ENCODE measurements around the gene MGAM2.

MGAM2 gene

DNA sequence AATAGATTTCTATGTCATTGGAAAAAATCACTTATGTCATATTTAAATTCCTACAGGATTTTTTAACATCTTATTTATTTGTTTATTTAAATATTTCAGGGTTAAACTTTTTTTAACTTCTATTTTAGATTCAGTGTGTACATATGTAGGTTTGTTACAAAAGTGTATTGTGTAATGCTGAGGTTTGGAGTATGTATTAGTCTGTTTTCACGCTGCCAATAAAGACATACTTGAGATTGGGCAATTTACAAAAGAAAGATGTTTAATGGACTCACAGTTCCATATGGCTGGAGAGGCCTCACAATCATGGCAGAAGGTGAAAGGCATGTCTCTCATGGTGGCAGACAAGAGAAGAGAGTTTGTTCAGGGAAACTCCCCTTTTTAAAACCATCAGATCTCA, 65.4 kb downstream of the MGAM2 start:
- DNase-seq (ENCODE audit: low read depth in 2 of 2): no peak

DNA sequence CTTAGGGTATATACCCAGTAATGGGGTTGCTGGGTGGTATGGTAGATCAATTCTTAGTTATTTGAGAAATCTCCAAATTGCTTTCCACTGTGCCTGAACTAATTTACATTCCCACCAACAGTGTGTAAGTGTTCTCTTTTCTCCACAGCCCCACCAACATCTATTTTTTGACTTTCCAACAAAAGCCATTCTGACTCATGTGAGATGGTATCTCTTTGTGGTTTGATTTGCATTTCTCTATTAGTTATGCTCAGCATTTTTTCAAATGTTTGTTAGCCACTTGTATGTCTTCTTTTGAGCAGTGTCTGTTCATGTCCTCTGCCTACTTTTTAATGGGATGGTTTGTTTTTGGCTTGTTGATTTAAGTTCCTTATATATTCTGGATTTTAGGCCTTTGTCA, 66.4 kb downstream of the MGAM2 start:
- no peak for DNase-seq (ENCODE audit: low read depth in 2 of 2)

DNA sequence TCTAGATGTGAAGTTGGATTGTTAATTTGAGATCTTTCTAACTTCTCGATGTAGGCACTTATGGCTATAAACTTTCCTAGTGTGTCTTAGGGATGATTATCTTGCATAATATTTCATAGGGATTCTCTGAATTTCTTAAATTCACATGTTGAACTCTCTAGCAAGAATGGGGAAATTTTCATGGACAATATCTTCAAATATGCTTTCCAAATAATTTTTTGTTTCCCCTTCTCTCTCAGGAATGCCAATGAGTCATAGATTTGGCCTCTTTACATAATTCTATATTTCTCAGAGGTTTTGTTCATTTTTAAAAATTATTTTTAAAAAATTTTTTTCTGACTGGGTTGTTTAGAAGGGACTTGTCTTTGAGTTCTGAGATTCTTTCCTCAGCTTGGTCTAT, 68.9 kb downstream of the MGAM2 start:
- DNase-seq (ENCODE audit: low read depth in 2 of 2): no peak

DNA sequence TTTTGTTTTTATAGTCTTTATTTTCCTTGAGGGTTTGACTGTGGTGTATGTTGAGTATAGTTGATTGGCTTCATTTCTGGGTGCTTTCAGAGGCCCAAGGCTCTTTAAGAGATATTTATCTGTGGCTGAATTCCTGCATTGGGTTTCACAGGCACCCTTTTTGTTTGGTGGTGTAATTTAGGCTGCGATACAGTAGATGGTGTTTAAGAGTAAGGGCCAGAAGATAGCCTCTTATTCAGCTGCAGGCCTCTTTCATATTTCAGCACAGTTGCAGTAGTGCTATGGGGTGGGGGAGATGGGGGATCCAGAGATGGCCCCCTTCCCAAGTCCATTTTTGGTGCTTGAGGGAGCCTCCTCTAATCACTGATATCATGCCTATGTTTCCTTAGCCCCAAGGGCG, 69.7 kb downstream of the MGAM2 start:
- DNase-seq (ENCODE audit: low read depth in 2 of 2): no peak

DNA sequence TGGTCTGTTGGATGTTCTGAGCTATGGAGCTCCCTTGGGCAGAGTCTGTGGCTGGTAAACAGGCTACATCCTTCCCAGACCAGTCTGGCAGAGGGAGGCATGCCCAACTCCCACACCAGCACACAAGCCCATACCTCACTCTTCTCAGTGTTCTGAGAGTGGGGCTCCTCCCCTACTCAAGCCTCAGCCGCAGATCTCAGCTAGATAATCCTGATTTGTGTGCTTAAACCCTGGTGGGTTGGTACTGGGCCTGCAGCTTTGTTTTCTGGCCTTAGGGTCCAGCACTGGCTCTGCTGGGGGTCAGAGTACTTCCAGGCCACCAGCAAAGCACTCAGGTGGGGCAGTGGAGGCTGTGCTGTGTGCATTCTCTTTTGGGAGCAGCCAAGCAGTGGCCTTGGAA, 70.4 kb downstream of the MGAM2 start:
- DNase-seq (ENCODE audit: low read depth in 2 of 2): no peak

DNA sequence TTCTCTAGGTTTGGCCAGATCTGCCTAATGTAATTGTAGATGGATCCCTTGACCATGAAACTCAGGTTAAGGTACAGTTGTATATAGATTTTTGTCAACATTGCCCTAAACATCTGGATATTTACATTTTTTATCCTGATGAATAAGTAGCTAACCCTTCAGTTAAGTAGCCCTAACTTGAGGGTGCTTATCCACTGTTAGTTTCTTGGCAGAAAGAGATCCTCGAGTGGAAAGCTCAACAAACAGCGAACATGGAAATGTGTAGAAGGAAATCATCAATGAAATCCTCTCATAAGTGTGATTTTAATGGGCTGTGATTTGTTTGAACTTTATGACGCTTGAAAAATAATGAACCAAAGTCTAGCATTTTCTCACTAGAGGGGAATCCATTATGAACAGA, 73.6 kb downstream of the MGAM2 start:
- DNase-seq (ENCODE audit: low read depth in 2 of 2): no peak

DNA sequence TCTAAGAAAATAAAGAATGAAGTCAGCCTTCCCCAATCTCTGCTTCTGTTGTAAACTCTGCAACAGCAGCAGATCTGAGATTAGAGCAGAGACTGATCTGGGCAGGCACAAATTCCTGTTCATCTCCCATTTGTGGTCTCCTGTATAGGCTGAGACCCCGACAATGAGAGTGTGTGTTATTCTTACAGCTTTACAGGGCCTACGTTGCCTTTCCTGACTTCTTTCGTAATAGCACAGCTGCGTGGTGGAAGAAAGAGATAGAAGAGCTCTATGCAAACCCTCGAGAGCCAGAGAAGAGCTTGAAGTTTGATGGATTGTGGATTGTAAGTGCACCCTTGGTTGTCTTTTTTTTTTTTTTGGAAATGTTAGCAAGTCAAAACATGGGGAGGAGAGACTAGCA, 74.3 kb downstream of the MGAM2 start:
- DNase-seq (ENCODE audit: low read depth in 2 of 2): no peak

DNA sequence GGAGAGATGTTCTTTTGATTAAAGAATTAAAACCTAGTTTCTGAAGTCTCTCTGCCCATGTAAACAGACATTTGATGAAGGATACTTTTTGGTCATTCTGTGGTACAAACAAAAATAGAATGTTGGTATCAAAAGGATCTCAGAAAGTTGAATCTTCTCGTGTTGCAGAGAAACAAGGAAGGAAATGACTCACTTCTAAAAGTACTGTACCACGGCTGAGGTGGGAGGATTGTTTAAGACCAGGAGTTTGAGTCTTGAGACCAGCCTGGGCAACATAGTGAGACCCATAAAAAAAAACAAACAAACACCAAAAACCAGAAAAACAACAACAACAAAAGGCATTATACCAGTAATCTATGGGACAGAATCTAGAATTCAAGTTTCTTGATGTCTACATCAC, 76.6 kb downstream of the MGAM2 start:
- DNase-seq (ENCODE audit: low read depth in 2 of 2): no peak

DNA sequence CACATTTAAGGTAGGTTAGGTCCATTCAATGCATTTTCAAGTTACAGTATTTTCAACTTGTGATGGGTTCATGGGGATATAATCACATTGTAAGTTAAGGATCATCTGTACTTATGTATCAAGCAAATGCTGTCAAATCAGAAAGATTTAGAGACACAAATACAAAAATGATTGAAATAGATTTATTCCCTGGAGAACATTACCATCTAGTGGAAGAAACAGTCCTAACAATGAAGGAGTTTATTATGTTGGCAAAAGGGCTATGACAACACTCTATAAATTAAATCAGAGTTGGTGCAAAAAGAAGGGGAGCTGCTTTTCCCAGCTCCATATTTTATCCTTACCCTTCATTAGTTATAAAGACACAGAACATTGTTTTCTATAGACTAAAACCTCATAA, 77.3 kb downstream of the MGAM2 start:
- DNase-seq (ENCODE audit: low read depth in 2 of 2): no peak

DNA sequence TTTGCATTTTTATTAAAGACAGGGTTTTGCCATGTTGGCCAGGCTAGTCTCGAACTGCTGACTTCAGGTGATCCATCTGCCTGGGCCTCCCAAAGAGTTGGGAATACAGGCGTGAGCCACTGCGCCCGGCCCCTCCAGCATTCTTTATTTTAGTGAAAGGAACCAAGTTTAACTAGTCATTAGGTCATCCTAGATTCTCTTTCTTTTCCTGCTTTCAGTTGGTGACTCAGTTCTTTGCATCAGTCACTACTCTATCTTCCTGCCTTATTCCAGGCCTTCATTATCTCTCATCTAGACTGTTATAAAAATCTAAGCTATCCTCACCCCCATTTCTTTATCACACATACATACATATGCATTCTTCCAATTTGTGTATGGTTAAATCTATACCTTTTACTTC, 82.7 kb downstream of the MGAM2 start:
- no peak for DNase-seq (ENCODE audit: low read depth in 2 of 2)

DNA sequence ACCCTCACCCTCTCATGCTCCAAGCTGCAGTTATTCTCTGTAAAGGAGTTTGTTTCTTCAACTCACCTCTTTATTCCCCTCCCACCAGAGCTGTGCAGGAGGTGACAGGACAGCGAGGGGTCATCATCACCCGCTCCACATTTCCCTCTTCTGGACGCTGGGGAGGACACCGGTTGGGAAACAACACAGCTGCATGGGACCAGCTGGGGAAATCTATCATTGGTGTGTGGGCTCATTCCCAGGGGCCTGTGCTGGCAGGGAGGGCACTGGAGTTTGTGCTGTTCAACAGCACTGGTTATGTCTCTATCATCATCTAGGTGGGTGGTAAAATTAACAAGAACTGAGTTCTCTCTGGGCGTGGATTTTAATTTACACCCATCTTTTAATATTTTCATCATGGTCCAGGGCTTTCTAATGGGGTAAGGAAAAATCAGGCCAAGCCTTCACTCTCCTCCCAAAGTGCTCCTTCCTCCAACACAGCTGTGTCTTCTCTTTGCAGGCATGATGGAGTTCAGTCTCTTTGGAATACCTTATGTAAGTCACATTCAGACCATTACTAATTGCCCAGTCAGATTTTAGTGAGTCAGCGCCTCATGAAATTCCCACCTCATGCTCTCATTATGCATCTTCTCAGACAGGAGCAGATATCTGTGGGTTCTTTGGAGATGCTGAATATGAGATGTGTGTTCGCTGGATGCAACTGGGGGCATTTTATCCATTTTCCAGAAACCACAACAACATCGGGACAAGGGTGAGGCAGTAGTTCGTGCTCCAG, 84.7 kb downstream of the MGAM2 start:
- DNase-seq (ENCODE audit: low read depth in 2 of 2): no peak

DNA sequence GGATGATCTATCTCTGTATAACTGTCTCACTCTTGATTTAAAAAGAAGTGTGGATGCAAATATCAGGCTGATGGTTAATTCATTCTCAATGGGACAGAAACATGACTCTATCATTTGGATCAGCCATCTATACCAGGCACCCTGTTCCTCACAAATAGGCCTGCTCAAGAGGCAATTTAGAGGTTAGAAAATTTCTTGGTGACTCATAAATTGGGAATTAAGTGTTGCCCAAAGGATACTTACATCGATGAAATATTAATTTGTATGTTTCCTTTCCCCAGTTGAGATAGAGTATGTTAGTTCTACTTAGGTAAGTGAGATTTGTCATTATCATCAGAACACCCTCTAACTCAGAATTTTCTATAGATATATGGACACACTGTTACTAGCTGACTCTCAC, 88.7 kb downstream of the MGAM2 start:
- DNase-seq (ENCODE audit: low read depth in 2 of 2): no peak

DNA sequence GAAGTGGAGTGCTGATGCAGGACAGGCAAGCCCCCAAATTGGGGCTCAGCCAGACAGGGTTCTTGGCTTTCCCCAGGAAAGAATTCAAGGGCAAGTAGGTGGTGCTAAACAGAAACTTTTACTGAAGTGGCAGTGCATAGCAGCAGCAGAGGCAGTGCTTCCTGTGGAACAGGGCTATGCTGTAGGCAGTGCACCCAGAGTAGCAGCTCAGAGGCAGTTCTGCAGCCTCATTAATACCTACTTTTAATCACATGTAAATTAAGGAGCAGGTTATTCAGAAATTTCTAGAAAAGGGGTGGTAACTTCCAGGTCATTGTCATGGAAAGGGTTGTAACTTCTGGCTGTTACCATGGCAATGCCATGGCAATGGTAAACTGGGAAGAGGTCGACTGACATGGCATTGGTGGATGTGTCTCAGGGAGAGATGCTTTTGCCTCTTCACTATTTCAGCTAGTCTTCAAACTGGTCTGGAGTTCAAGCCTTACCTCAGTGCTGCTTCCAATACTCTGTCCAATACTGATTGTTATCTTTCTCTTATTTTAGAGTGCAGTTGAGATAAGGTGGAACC, 117.1 kb downstream of the MGAM2 start:
- no peak for DNase-seq (ENCODE audit: low read depth in 2 of 2)

DNA sequence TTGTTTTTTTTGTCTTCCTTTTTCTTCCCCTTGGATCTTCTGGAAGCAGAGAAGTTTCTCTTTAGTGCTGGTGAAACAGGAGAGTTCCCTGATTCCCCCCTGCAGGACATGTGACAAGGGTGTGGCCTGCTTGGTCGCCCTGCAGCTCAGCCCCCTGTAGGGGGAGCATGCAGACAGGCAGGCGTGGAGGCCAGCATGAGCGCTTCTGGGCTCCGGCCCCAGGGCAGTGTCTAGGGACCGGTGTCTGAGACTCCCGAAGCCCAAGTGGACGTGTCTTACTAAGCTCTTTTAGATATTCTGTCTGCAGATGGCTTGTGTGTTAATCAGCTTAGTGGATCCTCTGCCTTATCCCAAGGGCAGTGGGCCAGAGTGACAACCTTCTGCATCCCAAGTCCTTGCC, 120.2 kb downstream of the MGAM2 start:
- DNase-seq (ENCODE audit: low read depth in 2 of 2): no peak

DNA sequence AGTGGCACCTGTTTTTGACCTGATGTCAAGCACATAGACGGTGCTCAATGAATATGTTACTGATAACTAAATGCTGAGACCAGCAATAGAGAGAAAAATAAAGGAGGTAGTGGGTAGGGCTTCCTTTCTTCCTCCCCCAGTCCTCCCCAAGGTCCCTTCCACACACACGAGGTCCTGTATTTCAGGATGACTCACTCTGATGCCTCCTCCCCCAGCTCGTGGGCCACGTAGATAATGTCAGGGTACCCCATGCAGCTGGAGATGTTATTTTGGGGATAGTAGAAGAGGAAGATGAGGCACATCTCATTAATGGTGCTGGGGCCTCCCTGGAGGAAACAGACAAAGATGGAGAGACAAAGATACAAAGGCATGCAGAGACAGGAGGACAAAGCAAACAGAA, 129.0 kb downstream of the MGAM2 start:
- no peak for DNase-seq (ENCODE audit: low read depth in 2 of 2)

DNA sequence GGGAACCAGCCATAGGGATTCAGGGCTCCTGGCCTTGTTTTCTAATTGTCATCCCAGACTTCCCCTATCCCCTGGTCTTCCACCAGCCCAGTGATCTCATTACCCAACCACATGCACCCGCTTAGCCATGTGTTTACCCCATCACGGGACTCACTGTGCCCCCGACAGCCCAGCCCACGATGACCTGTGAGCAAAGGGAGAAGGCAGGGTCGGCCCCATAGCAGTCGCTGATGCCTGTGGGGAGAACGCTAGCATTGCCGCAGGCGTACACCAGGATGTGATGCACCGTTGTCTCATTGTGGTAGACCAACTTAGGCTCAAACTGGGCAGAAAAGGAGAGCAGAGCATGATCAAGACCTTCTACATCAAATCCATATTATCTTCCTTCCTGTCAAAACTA, 132.3 kb downstream of the MGAM2 start:
- no peak for DNase-seq (ENCODE audit: low read depth in 2 of 2)

DNA sequence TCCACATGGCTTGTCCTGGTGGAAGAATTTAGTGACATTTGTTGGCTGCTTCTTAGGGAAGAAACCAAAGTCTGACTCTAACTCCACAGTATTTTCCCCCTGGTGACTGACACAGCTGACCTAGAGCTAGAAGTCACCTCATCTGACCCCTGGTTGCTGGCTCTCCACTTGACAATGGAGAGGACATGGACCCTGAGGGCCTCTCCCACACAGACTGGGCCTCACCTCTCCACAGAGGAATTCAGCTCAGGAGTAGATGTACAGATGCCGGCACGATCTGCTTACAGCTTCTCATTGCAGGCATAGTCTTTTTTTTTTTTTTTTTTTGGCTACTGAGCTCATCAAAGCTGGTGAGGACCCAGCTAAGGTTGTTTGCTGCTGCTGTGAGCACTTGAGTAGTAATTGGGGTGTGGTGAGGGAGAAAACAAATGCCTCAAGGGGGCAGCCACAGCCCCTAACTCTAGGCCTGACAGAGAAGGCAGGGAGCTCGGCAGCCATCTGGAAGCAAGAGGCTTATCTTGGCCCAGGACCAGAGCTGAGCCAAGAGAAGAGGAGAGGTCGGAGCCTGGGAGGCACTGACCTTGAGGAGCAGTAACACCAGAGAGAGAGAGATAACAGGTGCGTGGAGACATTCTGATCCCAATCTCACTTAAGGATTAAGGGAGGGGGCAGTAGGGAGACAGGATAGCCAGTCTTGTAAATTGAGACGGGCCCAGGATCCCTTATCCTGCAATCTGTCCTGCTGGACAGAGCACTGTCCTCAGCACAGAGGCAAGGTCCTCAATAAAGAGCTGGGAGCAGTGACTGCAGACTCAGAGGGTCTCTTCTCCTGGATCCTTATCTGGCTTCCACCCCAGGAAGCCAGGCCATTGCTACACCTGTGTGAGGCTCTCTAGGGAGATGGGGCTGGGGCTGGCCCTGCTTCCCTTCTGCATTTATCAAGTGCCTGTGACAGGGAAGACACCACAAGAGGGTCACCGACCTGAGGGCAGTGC, 136.9 kb downstream of the MGAM2 start:
- no peak for DNase-seq (ENCODE audit: low read depth in 2 of 2)

DNA sequence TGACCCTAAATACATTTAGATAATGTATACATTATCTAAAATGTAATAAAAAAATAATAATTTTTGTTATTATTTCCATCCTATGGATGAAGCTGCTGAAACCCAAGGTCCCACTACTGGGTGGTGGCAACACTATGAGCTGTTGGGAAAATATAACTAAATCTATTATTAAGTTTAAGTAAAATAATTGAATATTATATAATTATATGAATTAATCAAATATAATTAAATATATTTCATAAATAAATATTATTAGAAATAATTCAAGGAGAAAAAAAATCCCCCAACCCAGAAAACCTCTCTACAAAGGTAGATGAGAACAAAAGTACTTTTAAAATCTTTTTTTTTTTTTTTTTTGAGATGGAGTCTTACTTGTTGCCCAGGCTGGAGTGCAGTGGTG, 138.4 kb downstream of the MGAM2 start:
- DNase-seq (ENCODE audit: low read depth in 2 of 2): no peak

DNA sequence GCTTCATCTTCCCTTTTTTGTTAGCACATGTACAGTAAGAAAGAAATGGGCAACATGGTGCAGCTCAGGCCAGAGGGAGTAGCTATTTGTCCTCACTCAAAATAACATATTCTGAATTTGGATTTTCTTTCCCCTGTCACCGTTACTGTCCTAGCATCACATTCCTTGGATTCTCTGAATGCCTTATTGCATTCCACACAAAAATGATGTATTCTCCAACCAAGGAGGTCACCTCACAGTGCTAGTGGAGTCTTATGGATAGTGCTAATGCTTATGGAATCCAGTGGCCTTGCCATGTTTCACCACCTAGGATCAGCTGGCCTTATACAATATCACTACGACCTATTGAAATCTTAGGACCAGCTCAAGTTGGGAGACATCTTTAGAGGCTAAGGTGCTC, 139.2 kb downstream of the MGAM2 start:
- no peak for DNase-seq (ENCODE audit: low read depth in 2 of 2)

DNA sequence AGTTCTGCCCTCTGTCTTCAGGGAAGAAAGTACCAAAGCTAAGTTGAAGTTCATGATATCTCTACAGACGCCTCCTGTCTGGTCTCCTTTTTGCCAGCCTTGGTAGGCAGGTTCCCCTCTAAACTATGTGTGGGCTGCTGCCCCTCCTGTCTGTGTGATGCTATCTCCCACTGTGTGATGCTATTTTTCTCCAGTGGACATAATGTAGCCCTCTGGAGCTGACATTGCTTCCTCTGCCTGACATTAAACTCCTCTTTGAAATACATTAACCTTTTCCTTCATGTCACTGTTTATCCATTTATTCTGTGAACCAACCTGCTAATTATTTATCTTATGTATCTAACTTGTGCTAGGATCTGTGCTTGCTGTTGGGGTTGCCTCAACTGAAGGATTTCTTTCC, 146.4 kb downstream of the MGAM2 start, which contains the start of gene PRSS58:
Gene PRSS58, minus strand, starts transcription at position 101 of the 400 bp plus-strand sequence. CDS start 351 bp downstream, outside the sequence.
- no peak for DNase-seq (ENCODE audit: low read depth in 2 of 2)

DNA sequence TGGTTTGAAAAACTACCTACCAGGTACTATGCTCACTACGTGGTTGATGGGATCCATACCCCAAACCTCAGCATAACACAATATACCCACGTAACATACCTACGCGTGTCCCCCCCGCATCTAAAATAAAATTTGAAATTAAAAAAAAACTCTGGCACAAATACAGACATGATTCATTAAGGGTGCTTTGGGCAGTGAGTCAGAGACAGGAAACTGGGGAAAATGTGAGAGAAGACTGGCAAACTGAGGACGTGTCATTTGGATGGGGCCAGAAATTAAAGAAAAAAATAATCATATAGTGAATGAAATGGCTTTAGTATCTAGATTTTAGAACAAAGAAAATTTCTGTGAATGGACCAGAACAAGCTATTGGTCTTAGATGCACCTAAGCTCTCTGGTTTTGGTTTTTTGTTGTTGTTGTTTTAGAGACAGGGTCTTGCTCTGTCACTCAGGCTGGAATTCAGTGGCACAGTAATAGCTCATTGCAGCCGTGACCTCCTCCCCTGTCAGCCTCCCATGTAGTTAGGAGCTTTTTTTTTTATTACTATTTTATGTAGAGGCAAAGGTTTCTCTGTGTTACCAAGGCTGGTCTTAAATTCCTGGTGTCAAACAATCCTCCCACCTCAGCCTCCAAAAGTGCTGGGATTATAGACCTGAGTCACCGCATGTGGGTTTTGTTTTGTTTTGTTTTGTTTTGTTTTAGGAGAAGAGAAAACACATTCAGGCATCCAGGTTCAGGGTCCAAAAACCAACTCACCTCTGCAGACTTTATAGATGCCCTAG, 152.3 kb downstream of the MGAM2 start:
- DNase-seq (ENCODE audit: low read depth in 2 of 2): no peak
